Measurements from ENCODE around the gene UIMC1.
"Not testable (repeated sequence)": the region's sequence is repeated elsewhere in the genome, so short reads cannot be mapped to it uniquely, and the experiment has no call there.

The UIMC1 gene

DNA sequence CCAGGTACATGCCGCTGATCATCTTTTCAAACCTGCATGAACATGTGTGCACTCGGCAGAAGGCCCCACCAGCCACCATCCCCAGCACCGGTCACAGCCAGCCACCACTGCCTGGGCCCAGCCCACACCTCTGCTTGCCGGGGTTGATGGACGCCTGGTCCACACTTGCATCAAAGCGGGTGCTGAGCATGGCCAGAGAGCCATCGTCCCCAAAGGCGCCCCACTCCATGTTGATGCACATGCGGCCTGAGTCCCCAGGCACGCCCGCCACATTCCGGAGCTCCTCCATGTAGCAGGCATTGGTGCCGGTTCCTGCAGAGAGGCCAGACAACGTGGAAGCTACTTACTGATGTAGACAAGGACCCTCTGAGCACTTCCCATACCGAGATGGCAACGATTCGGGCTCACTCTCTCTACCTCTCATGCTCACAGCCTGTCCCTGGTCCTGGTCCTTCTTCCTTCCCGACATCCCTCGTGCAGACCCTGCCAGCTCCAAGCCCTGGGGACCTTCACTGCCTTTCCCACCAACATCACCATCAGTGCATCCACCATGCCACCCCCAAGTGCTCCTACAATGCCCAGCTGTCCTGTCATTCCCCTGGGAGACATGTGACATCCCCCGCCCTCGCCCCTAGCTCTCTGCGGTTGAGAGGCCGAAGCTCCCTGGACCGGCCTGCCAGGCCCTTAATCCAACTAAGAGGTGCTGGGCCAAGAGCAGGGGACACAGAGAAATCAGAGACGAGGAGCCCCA is 124.6 kb downstream of the UIMC1 start:
- no peak for DNase-seq

DNA sequence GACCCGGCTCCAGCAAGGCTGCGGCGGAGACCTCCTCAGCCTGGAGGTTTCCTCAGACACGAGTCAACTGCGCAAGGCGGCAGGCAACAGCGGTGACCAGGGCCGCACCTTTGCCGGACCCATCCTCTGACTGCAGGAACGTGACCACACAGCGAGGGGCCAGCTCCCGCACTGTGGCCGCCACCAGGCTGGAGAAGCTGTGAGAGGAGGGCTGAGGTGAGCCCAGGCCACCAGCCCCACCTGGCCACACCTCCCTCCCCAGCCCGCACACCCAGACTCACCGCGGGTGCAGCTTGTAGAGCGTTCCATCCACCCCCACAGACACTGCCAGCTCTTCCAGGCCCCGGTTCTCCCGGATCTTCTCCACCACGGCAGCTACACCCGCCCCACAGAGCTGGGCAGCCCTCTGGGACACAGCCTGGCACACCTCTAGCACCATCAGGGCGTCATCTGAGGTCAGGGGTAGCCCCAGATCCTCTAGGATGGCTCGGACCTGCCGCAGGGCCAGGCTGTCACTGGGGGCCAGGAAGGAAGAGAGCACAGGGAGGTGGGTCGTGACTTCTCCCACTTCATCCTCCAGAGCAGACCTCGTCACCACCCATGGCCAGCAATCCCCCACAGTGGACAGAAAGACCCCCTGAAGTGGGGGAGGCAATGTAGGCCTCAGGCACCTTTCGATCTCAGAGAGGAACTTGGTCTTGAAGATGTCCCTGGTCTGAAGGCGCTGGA is 125.4 kb downstream of the UIMC1 start:
- no peak for DNase-seq

DNA sequence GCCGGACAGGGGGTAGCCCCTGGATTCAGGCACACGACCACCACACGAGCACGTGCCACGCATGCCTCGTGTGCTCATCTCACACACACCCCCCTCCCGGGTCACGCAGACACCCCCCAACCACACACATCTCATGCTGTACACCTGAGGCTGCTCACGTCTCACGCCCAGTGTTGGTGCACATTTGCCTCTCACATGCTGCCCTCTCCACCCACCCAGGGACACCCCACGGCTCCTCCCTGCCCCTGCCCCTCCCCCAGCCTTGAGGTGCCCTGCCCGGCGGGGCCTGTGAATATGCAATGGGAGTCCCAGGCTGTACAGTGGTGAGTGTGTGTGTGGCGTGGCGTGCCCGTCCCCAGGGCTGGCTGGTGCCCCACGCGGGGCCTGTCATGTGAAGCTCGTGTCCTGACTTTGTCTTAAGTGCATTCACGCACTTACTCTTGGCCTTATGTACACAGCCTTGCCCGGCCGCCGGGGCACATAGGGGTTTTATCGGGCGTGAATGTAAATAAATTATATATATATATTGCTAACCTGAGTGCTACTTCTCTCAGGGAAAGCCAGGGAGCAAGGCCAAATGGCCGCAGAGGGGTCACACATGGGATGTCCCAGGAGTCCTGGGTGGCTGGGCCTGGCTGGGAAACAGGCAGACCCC is 126.1 kb downstream of the UIMC1 start:
- no peak for DNase-seq

DNA sequence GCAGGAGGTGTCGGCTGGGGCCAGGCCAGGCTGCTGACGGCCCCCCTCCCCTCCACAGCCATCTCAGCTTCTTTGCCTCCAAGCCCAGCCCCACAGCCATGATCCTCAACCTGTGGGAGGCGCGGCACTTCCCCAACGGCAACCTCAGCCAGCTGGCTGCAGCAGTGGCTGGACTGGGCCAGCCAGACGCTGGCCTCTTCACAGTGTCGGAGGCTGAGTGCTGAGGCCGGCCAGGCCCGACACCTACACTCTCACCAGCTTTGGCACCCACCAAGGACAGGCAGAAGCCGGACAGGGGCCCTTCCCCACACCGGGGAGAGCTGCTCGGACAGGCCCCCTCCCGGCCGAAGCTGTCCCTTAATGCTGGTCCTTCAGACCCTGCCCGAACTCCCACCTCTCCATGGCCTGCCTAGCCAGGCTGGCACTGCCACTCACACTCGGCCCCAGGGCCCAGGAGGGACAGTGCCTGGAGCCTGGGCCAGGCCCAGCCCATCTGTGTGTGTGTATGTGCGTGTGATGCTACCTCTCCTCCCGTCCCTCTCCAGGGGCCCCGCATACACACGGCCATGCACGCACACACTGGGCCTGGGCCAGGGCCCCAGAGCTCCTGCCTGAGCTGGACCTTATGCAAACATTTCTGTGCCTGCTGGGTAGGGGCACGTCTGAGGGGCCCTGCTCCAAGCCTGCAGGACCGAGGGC is 126.8 kb downstream of the UIMC1 start:
- DNase-seq, result no peak

DNA sequence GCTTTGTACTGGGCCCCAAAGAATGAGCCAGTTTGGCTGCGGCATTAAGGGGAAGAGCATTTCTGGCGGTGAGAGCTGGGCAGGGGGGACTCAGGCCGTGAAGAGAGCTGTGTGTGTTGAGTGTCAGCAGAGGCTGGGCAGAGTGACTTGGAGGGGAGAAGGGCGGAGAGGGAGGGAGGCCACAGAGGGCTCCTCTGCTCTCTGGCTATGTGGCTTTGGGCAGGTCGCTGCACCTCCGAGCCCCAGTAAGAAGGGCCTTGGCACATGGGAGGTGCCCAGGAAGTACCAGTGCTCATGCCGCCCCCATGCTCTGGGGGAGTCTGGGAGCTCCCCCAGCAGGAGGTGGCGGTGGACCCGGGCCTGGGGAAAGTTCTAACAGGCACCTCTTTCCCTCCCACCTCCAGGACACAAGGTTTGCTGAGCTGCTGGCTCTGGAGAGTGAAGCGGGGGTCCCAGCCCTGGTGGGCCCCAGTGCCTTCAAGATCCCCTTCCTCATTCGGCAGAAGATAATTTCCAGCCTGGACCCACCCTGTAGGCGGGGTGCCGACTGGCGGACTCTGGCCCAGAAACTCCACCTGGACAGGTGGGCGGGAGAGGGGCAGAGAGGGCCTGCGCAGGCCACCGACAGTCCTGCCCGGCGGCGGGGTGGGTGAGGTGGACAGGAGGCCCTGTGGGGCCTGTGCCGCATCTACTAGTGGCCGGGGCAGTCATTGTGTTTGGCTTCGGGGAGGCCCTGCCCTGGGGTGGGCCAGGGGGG is 127.5 kb downstream of the UIMC1 start:
- DNase-seq, result no peak

DNA sequence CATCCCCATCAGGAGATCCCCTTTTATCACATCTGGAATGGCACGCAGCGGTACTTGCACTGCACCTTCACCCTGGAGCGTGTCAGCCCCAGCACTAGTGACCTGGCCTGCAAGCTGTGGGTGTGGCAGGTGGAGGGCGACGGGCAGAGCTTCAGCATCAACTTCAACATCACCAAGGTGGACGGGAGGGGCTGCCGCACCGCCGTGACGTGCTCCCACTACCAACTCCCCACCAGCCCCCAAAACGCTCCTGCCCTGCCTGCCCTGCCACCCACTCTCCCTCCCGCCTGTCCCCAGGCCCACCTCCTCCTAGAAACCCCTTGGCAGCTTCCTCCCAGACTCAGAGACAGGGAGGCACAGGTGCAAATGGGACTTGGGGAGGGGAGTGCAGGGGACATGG is 128.1 kb downstream of the UIMC1 start:
- DNase-seq, result no peak

DNA sequence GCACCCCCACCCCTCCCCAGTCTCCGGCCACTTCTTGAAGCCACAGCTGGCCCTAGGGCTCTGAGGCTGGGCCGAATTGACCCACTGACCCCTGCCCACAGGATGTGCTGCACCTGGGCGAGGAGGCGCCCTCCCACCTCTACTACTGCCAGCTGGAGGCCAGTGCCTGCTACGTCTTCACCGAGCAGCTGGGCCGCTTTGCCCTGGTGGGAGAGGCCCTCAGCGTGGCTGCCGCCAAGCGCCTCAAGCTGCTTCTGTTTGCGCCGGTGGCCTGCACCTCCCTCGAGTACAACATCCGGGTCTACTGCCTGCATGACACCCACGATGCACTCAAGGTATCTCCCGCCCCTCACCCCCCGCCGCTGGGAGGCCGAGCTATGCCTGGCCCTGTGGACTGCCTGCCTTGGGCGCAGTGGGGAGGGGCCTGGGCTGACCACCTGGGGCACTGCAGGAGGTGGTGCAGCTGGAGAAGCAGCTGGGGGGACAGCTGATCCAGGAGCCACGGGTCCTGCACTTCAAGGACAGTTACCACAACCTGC is 128.7 kb downstream of the UIMC1 start:
- no peak for DNase-seq

DNA sequence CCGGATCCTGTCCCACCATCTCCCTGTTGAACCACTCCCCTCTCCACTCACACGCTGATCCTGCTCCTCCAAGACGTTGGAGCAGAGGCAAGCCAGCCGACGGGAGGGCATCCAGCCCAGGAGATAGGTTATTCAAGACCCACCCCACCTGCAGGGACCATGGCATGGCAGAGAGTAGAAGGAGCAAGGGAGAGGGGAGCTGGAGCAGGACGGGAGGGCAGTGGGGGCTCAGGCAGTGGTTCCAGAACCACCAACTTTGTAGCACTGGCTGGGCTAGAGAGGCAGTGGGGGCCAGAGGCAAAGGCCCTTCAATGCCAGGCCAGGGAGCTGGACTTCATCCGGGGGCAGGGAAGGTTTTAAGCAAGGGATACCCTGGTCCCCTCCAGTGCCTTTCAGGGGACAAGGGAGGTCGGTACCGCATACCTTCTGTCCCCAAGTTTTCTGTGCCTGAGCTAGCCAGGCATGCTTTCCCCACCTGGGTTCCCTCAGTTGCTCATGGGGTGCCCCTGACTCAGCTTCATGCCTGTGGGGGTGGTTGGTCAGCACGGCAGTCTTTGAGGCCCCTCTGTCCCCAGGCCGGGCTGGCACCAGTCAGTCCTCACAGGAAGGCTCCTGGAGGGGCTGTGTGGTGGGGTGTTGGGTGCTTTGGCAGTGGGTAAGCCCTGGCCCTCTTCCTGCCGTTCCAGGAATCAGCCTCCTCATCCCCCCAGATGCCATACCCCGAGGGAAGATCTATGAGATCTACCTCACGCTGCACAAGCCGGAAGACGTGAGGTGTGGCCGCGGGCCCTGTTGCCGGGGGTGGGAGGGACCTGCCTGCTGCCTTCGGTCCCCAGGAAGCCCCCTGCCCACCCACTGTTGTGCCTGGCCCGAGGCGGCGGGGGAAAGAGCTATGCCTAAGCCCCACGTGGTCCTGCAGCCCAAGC is 129.8 kb downstream of the UIMC1 start:
- no peak for DNase-seq

DNA sequence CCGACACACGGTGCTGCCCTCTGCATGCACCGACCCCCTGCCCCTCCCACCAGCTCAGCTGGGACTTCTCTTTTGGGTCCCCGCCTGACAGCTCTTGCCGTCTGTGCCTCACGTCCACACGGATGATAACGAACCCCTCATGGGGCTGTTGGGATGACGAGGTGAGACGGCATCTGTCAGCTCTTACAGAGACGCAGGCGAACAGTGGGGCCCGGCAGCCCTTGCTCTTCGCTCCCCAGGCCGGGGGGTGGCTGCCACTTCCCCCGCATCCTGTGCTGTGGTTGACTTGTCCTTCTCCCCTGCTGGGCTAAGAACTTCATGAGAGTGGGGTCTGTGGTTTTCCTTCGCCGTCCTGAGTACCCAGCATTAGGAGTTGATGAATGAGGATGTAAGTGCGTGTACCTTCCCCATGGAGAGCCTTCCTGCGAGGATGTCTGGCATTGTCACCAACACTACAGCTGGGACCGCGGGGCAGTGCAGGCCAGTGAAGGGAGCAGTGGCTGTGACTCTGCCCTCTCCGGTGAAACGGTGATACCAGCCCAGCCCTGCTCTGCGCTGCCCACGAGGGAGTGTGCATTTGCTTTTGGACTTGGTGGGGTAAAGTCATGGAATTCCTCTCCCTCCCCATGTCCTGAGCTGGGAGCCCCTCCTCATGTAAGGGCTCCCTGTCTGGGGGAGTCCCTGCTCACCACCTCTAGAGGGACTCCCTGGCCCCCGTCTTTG is 130.6 kb downstream of the UIMC1 start:
- DNase-seq, result no peak

DNA sequence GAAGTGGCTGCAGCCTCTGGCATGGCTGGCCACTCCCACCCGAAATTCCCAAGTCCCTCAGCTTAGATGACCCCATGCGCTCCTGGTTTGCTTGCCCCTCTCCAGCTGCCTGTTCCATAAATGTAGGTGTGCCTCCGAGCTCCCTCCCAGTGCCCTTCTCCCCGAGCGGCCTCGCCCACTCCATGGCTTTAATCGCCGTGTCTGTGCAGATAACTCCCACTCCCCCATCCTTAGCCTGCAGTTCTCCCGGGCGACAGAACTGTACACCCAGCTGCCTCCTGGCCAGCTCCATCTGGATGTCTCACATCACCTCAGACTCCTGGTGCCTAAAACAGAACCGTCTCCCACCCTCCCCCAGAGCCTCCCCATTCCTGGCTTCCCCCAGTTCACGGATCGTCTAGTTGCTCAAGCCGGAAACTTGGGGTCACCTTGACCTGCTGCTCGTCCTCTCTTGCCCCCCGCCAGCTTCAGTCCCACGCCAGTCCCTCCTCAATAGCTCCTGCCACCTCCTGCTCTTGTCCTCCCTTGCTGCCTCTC is 131.5 kb downstream of the UIMC1 start:
- DNase-seq, result no peak

DNA sequence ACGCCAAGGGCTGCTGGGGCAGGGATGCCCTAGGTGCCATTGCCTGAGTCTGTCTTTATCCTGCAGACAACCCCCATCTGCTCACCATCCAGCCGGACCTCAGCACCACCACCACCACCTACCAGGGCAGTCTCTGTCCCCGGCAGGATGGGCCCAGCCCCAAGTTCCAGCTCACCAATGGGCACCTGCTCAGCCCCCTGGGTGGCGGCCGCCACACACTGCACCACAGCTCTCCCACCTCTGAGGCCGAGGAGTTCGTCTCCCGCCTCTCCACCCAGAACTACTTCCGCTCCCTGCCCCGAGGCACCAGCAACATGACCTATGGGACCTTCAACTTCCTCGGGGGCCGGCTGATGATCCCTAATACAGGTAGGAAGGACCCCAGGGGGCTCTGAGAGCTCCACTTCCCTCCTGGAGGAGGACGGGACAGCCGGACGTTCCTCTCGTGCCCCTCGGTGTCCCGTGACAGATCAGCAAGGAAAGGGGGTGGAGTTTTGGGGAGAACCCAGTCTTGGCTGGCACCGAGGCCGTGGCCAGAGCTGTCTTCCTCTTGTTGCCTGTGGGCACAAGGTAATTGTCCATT is 132.3 kb downstream of the UIMC1 start:
- DNase-seq, result no peak

DNA sequence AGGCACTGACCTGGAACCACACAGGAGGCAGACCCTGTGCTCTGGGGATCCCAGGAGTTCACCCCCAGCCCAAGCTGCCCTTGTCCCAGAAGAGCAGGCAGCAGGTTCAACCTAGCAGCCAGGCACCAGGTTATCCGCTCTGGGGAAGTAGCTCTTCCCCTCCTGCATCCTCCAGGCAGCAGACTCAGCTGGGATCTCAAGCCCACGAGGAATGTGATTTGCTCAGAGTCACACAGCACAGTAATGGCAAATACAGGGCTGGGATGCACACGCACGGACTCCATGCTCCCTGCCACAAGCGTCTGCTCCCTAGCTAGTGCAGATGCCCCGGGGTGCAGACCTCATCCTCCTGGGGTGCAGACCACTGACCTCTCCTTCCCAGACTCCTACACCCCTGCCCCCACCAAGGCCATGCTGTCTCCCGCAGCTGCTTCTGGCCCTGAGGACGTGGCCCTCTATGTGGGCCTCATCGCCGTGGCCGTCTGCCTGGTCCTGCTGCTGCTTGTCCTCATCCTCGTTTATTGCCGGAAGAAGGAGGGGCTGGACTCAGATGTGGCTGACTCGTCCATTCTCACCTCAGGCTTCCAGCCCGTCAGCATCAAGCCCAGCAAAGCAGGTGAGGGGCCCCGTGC is 132.9 kb downstream of the UIMC1 start:
- no peak for DNase-seq

DNA sequence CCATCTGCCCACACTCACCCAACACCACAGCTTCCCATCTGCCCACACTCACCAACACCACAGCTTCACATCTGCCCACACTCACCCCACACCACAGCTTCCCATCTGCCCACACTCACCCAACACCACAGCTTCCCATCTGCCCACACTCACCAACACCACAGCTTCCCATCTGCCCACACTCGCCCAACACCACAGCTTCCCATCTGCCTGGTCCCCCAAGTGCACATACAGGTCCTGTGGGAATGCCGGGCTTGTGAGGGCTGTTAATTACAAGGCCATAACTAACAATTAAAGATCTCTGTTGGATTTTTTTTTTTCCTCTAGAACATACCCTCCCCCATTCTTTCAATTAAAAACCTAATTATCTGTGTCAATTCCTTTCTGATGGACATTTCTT is 133.6 kb downstream of the UIMC1 start:
- DNase-seq, result not testable (repeated sequence)

DNA sequence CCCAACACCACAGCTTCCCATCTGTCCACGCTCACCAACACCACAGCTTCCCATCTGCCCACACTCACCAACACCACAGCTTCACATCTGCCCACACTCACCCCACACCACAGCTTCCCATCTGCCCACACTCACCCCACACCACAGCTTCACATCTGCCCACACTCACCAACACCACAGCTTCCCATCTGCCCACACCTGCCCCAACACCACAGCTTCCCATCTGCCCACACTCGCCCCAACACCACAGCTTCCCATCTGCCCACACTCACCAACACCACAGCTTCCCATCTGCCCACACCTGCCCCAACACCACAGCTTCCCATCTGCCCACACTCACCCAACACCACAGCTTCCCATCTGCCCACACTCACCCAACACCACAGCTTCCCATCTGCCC is 134.0 kb downstream of the UIMC1 start:
- DNase-seq, result peak; percentile 4

DNA sequence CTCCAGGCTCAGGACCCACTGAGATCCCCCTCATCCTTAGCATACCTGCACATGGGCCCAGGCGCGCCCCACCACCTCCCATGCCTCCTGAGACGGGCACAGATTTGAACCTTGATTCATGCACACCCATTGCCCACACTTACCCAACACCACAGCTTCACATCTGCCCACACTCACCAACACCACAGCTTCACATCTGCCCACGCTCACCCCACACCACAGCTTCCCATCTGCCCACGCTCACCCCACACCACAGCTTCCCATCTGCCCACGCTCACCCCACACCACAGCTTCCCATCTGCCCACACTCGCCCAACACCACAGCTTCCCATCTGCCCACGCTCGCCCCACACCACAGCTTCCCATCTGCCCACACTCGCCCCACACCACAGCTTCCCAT is 135.9 kb downstream of the UIMC1 start:
- DNase-seq, result not testable (repeated sequence)

DNA sequence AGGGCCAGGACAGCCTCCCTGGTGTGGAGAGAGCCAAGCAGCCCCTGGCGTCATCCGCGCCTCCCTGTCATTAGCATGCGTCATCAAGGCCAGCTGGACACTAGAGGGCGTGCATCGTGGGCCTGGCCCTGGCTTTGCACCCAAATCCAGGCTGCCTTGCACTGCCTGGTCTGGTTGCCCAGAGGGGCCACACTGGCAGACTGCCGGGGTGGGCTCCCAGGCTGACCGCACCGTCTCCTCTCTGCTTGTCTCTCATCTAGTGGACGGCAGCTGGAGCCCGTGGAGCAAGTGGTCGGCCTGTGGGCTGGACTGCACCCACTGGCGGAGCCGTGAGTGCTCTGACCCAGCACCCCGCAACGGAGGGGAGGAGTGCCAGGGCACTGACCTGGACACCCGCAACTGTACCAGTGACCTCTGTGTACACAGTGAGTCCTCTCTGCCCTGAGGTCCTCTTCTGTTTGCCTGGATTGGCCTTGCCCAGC is 136.4 kb downstream of the UIMC1 start:
- DNase-seq, result no peak

DNA sequence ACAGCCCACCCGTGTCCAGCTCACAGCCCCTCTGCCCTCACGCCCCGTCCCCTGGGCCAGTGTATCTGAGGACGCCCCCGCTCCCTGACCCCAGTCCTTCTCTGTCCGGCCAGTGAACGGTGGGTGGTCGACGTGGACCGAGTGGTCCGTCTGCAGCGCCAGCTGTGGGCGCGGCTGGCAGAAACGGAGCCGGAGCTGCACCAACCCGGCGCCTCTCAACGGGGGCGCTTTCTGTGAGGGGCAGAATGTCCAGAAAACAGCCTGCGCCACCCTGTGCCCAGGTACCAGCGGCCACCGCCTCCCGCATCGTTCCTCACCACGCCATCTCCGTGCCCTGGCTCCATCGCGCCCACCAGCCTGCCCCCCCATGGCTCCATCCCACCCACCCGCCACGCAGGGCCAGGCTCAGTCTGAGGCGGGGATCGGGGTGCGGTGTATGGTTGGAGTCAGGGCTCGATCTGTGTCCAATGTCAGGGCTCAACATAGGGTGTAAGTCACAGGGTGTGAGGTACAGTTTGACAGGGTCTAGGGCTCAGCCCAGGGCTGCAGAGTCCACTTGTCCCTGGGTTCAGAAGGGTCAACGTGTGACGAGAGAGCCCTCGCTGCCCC is 137.0 kb downstream of the UIMC1 start:
- no peak for DNase-seq

DNA sequence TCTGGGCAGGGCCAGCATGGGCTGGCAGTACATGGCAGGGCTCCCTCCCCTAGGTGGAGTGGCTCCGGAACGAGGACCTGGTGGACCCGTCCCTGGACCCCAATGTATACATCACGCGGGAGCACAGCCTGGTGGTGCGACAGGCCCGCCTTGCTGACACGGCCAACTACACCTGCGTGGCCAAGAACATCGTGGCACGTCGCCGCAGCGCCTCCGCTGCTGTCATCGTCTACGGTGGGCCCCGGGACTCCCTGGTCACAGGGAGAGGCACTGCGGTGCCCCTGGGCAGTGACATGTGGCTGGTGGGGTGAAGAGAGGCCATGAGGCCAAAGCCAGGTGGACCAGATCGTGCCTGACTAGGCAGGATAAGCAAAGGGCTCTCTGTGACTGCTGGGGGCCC is 137.8 kb downstream of the UIMC1 start:
- no peak for DNase-seq

DNA sequence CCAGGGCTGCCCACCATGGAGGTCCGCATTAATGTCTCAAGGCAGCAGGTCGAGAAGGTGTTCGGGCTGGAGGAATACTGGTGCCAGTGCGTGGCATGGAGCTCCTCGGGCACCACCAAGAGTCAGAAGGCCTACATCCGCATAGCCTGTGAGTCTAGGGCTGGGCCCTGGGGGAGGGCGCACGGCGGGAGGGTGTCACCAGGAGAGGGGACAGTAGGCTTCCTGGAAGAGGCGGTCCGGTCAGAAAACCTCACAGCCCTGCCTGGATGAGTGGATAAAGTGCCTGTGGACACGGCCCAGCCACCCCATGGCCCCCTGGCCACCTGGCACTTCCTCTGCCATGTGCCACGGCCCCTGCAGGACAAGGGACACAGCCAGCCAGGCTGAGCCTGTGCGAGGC is 138.5 kb downstream of the UIMC1 start:
- DNase-seq, result no peak

Measured in CD4-positive, alpha-beta T cell treated with Interleukin-10 for 1 hour (primary cell).